ENCODE data around the gene UBB. TPM values are rescaled to one million over a fixed set of nuclear protein-coding genes. Genes with fewer than 3 reads are reported as not detected.
"Not testable (repeated sequence)": the region's sequence is repeated elsewhere in the genome, so short reads cannot be mapped to it uniquely, and the experiment has no call there.

UBB gene
- polyA plus RNA-seq, 1 experiment = 3,417 TPM

- no peak overlapping the region for H3K4me3 ChIP-seq (ENCODE audit: low read depth, low read length)
- no peak for TF ChIP-seq CTCF (IDR thresholded peaks at IDR 0.05; ENCODE audit: insufficient read depth, low read depth, low read length)
- POLR2A ChIA-PET = no interaction called here
- CTCF ChIA-PET = interaction anchor here (1.6 to 2.3 kb wide), 2 partner anchors 70 to 138 kb away, joined by 7 to 10 read pairs; no protein-coding TSS in a partner anchor
- H3K27me3 ChIP-seq (ENCODE audit: control insufficient read depth, insufficient read depth, low read length) = no peaks in the 10 kb centered on the region
- peaks cover 4% of the 10 kb centered on the region for H3K36me3 ChIP-seq (ENCODE audit: control insufficient read depth, insufficient read depth, low read length)
- DNase-seq (ENCODE audit: low read depth) = no peak
Measured at GRCh38 chr17:16383216-16383615, 2.3 kb downstream of the UBB start.

DNA sequence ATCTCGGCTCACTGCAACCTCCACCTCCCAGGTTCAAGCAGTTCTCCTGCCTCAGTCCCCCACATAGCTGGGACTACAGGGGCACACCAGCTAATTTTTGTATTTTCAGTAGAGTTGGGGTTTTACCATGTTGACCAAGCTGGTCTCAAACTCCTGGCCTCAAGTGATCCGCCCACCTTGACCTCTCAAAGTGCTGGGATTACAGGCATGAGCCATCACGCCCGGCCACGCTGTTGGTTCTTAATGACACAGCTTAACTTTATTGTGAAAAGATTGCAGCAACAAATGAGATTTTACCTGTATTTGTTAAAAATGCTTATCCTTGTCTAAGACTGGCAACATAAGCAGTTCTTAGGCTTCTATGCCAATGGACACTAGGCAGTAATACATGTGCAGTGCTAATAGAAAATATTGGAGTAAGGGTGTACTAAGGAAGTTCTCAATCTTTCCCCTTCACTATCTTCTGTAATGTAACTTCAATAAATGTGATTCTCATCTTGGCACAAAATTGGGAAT is 2.9 kb downstream of the UBB start:
- CTCF ChIA-PET = interaction anchor here (2.3 kb wide), 1 partner anchor 69 kb away, joined by 10 read pairs; no protein-coding TSS in a partner anchor
- no peak for TF ChIP-seq CTCF (IDR thresholded peaks at IDR 0.05; ENCODE audit: insufficient read depth, low read depth, low read length)
- POLR2A ChIA-PET = interaction anchor here (0.6 kb wide), 1 partner anchor 197 kb away, joined by 12 read pairs; no protein-coding TSS in a partner anchor
- no peak overlapping the region for H3K4me3 ChIP-seq (ENCODE audit: low read depth, low read length)
- peaks cover 4% of the 10 kb centered on the region for H3K36me3 ChIP-seq (ENCODE audit: control insufficient read depth, insufficient read depth, low read length)
- DNase-seq (ENCODE audit: low read depth) = no peak
- H3K27me3 ChIP-seq (ENCODE audit: control insufficient read depth, insufficient read depth, low read length) = no peaks in the 10 kb centered on the region

DNA sequence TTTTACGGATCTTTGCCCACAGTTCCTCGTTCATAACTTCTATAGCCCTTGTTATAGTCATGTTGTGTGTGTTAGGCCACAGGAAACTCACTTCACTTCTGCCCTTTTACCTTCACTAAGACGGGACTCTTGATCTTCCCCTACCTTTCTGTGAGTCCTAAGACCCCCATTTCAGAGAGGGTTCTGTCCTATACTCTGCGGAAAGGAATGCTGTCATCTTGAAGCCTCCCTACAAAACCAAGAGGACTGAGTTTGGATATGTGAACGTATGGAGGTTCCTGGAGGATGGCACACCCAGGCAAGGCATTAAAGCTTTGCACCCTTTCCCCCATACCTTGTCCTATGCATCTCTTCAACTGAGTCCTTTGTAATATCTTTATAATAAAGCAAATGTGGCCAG is 3.7 kb downstream of the UBB start:
- CTCF ChIA-PET = interaction anchor here (1.0 to 2.1 kb wide), 3 partner anchors 67 to 137 kb away, joined by 3 to 8 read pairs (median 3); no protein-coding TSS in a partner anchor
- no peak for DNase-seq (ENCODE audit: low read depth)
- no peak for TF ChIP-seq CTCF (IDR thresholded peaks at IDR 0.05; ENCODE audit: insufficient read depth, low read depth, low read length)
- Histone ChIP-seq H3K4me3 (ENCODE audit: low read depth, low read length) (no peak overlapping the region), H3K27me3 (ENCODE audit: control insufficient read depth, insufficient read depth, low read length) (no peaks in the 10 kb centered on the region), H3K36me3 (ENCODE audit: control insufficient read depth, insufficient read depth, low read length) (peaks cover 4% of the 10 kb centered on the region)
- POLR2A ChIA-PET = no interaction called here

DNA sequence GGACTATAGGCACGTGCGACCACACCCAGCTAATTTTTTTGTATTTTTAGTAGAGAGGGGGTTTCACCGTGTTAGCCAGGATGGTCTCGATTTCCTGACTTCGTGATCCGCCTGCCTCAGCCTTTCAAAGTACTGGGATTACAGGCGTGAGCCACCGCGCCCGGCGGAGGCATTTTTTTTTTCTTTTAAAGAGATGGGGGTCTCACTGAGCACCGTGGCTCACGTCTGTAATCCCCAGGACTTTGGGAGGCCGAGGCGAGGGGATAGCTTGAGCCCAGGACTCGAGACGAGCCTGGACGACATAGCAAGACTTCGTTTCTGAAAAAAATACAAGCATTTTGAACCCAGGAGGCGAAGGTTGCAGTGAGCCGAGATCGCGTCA is 5.2 kb downstream of the UBB start:
- CTCF ChIA-PET = interaction anchor here (0.6 to 2.1 kb wide), 4 partner anchors 21 to 139 kb away, joined by 3 to 8 read pairs (median 6); no protein-coding TSS in a partner anchor
- H3K4me3 ChIP-seq (ENCODE audit: low read depth, low read length); POLR2A ChIA-PET; DNase-seq (ENCODE audit: low read depth); H3K27me3 ChIP-seq (ENCODE audit: control insufficient read depth, insufficient read depth, low read length); H3K36me3 ChIP-seq (ENCODE audit: control insufficient read depth, insufficient read depth, low read length): not testable (repeated sequence)

- DNase-seq (ENCODE audit: low read depth) = no peak
- POLR2A ChIA-PET = no interaction called here
- Histone ChIP-seq H3K36me3 (ENCODE audit: control insufficient read depth, insufficient read depth, low read length) (no peaks in the 10 kb centered on the region), H3K27me3 (ENCODE audit: control insufficient read depth, insufficient read depth, low read length) (no peaks in the 10 kb centered on the region), H3K4me3 (ENCODE audit: low read depth, low read length) (no peak overlapping the region)
- CTCF ChIA-PET = interaction anchor here (0.7 to 1.1 kb wide), 2 partner anchors 28 to 130 kb away, joined by 3 to 4 read pairs; no protein-coding TSS in a partner anchor
- TF ChIP-seq CTCF (IDR thresholded peaks at IDR 0.05; ENCODE audit: insufficient read depth, low read depth, low read length) = no peak
Measured at GRCh38 chr17:16391451-16391850, 10.6 kb downstream of the UBB start.

GRCh38 chr17:16392491-16392890 is 11.6 kb downstream of the UBB start:
- H3K36me3 ChIP-seq (ENCODE audit: control insufficient read depth, insufficient read depth, low read length); POLR2A ChIA-PET; H3K27me3 ChIP-seq (ENCODE audit: control insufficient read depth, insufficient read depth, low read length); DNase-seq (ENCODE audit: low read depth); H3K4me3 ChIP-seq (ENCODE audit: low read depth, low read length): not testable (repeated sequence)
- CTCF ChIA-PET = interaction anchor here (0.6 kb wide), 1 partner anchor 26 kb away, joined by 4 read pairs; no protein-coding TSS in a partner anchor

DNA sequence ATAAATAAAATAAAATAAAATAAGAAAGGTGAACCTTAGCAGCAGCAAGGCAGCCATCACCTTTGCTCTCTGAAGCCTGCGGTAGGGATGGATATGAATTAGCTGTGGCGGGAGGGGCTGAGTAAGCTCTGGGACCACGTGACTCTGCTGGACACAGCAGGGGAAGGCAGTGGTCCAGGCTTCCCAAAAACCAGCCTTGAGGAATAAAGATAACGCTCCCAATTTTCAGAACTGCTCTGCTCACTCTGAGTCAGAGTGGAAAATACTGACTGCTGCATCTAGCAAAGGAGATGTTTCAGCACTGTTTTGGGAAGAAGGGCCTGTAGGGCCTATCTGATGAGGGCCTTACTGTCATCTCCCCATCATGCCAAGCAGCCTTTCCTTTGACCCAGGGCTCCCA is 15.0 kb downstream of the UBB start:
- DNase-seq (ENCODE audit: low read depth); H3K27me3 ChIP-seq (ENCODE audit: control insufficient read depth, insufficient read depth, low read length); POLR2A ChIA-PET; H3K4me3 ChIP-seq (ENCODE audit: low read depth, low read length); H3K36me3 ChIP-seq (ENCODE audit: control insufficient read depth, insufficient read depth, low read length): not testable (repeated sequence)
- CTCF ChIA-PET = interaction anchor here (1.6 kb wide), 1 partner anchor 125 kb away, joined by 5 read pairs; no protein-coding TSS in a partner anchor

- CTCF ChIA-PET = interaction anchor here (1.6 kb wide), 1 partner anchor 124 kb away, joined by 5 read pairs; no protein-coding TSS in a partner anchor
- not testable (repeated sequence) for H3K36me3 ChIP-seq (ENCODE audit: control insufficient read depth, insufficient read depth, low read length)
Measured at GRCh38 chr17:16396693-16397092, 15.8 kb downstream of the UBB start.

More at GRCh38 chr17:16396693-16397092, 15.8 kb downstream of the UBB start:
- H3K27me3 ChIP-seq (ENCODE audit: control insufficient read depth, insufficient read depth, low read length); POLR2A ChIA-PET; H3K4me3 ChIP-seq (ENCODE audit: low read depth, low read length); DNase-seq (ENCODE audit: low read depth): not testable (repeated sequence)

Data from BJ (cell line).